HG02885 (cell line): ENCODE results near the gene CARD10.
"Not testable (repeated sequence)": the region's sequence is repeated elsewhere in the genome, so short reads cannot be mapped to it uniquely, and the experiment has no call there.

Experiments
- ATAC-seq: cut with Tn5 transposase; IDR thresholded peaks from one replicate; pipeline ENCODE4 v1.9.1; 2021; ENCODE audit warnings: mild to moderate bottlenecking; ENCODE audit not compliant: unreplicated experiment, poor library complexity

The CARD10 gene

DNA sequence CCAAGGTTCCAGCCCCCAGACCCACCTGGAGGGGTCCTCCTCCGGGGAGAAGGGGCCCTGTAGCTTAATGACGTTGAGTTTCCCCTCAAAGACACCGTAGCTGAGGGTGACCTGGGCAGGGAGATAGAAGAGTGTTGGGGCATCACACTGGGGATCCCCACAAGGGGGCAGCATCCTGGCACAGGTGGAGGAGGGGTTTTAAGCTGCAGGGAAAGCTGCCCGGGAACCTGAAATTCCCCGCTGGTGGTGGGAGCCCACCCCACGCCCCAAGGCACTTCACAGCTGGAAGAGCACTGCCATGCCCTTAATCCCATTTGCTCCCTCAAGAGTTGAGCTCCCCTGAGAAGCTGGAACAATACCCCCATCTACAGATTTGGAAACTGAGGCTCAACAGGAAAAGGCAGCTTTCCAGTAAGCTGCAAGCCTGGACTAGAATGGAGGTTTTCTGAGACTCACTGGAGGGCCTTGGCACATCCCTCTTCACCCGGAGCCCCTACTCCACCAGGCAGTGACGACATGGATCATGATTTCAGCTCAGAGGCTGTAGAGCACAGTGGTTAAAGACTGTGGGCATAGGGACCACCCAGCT, 46.7 kb downstream of the CARD10 start:
- no peak for ATAC-seq

DNA sequence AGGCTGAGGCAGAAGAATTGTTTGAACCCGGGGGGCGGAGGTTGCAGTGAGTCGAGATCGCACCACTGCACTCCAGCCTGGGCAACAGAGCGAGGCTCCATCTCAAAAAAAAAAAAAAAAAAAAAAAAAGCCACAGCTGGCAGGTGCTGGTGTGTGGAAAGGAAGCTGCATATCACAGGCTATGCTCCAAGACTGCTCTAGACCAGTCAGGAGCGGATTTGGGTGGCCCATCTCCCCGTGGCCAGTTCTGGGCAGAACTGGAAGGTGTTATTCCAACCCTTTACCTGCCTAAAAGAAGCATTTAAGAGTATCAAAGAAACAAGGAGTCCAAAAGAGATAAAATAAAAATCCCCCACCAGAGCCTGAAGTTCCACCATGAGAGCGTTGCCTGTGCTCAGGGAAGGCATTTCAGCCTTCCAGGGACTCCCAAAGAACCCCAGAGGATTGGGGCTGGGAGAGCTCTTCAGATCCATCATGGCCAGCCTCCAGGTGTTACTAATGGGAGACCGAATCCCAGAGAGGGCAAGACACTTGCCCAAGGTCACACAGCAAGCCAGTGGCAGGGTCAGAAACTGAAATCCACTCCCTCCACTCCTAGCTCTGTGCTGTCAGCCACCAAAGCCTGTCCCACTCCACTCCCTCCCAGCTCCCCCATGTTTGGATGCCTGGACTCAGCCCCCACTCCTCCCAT, 47.3 kb downstream of the CARD10 start:
- ATAC-seq, result no peak

DNA sequence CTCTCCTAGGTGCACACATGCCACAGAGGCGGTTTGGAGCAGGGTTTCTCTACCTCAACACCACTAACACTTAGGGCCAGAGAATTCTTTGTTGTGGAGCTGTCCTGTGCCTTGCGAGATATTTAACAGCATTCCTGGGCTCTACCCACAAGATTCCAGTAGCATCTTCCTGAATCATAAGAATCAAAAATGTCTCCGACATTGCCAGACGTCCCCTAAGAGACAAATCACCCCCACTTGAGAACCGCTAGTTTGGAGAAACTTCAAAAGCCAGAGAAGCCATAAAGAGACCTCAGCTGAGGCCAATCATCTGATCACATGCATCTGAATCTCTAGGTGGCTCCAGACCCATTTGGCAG, 49.1 kb downstream of the CARD10 start:
- no peak for ATAC-seq

DNA sequence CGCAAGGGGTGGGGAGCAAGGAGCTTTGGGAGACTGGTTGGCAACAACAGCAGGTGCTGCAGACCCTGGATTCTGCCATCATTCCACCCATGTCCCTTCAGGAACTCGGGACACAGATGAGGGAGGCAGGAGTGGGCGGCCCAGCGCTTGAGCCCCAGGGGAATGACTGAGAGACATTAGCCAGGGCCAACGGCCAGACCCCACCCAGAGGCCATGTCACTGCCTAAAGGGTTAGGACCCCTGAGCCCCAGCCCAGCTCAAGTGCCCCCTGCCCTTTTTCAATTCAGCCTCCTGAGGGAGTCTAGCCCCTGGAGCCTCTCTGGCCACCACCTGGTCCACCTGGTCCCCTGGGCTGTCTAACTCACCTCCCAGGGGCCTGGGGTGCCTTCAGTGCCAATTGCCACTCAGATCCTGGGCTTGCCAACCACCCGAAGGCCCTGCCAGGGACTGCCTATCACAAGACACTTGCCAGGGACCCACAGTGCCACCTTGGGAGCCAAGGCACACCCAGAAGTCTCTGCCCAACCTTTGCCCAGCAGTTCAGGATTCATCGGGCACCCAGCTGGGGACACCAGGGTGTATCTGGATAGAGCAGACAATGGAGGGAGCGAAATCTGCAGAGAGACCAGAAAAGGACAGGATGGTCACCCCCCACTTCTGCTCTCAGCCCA, 49.7 kb downstream of the CARD10 start:
- ATAC-seq, result no peak

DNA sequence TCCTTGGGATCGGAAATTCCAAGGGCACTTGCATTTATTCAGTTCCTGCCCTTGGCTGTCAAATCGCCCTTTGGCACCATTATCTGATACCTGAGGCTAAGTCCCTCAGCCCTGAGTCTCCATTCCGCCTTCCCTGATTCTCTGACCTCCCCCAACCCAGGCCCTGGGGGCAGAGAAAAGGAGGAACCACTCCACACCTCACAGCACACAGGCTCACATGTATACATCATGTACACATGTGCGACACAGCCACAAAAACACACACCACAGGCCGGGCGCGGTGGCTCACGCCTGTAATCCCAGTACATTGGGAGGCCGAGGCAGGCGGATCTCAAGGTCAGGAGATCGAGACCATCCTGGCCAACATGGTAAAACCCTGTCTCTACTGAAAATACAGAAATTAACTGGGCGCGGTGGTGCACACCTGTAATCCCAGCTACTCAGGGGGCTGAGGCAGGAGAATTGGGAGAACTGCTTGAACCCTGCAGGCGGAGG, 51.0 kb downstream of the CARD10 start:
- ATAC-seq, result not testable (repeated sequence)

DNA sequence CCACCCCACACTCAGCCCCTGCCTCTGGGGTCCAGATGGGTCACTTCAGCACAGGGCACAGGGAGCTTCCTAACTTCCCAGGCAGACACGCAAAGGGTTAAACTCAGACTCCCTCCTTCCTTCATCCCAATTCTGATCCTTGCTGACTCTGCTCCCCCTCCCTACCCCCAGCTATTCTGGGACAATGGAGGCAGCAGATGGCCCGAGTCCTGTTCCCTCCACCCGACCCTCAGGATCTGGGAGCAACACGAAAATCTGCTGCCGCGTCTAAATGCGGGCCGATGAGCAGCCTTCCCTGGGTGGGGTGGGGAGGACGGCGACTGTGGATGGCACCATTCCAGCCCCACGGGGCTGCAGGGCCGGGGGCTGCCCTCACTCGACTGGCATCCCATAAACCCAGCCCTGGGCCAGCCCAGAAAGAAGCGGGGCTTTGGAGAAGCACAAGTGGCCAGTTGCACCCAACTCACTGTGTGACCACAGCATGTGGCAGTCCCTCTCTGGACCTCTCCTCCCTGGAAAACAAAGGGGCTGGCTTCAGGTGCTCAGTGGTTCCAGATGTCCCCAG, 51.7 kb downstream of the CARD10 start:
- ATAC-seq, result no peak

DNA sequence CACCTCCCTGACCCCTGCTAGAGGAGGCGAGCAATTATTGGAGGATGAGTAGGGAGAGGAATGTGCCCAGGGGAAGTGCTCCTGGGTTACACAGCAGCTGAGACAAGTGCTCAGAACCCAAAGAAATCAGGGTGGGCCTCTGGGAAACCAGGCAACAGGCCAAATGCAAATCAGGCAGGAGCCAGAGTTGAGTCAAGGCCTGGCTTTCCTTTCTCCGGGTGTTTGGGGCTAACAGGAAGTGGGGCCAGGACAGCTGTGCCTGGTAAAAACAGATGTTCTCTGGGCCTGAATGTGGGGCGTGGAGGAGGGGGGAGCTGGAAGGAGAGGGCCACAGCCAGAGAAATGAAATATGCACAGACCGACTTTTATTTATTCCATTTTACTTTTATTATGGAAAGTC, 55.0 kb downstream of the CARD10 start:
- no peak for ATAC-seq

DNA sequence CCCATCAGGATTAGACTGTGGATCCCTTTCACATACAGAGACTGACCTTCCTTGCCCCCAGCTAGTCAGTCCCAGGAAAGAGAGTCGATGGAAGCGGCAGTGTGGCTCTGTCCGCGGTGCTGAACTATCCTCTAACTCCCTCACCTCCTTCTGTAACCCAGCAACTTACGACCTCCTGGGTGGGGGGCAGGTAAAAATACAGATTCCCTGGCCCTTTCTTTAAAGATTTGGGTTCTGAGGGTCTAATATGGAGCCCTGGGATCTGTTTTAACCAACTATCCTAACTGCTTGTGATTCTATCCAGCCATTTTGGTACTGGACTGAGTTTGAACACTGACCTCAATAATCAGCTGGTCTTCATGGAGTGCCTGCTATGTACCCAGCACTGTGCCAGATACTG, 56.2 kb downstream of the CARD10 start:
- no peak for ATAC-seq

DNA sequence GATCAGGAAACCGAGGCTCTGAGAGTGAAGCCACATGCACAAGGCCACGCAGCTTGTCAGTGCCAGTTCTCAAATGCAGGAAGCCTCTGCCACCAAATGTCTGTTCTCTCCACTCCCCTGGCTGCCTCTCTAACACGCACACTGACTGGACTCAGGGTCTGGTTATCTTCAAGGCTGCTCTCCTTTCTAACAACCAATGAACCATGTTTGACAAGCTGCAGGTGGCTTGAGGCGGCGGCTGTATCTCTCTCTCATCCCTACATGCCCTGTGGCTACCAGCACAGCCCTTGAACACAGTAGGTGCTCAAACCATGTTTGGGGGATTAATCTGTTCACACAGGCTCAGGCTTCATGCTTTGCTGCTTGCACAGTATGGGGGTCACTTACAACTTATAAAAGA, 56.8 kb downstream of the CARD10 start:
- ATAC-seq, result no peak

DNA sequence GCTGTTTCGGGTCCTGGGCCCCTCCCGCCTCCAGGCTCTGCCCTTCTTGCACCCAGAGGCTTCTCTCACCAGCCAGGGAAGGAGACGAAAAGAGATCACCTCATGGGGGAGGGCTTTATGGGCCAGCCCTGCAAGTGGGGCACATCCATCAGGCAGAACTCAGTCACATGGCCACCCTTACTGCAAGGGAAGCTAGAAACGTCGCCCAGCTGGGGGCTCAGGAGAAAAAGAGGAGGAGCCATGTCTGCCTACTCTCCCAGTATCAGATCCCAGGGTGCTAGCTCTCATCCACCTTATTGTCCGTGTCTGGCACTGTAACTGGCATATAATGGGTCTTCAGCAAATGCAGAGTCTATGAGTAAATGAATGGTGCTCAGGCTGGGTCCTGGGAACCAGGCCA, 57.3 kb downstream of the CARD10 start:
- ATAC-seq, result no peak

DNA sequence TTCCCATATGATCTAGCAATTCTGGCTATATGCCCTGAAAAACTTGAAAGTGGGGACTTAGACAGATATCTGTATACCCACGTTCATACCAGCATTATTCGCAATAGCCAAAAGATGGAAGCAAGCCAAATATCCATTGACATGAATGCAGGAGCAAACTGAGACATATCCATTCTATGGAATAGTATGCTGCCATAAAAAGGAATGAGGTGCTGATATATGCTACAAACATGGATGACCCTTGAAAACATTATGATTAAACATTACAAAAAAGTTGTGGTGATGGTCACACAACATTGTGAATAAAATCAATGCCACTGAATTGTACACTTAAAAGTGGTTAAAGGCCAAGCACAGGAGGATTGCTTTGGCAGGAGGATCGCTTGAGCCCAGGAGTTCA, 58.5 kb downstream of the CARD10 start:
- no peak for ATAC-seq

DNA sequence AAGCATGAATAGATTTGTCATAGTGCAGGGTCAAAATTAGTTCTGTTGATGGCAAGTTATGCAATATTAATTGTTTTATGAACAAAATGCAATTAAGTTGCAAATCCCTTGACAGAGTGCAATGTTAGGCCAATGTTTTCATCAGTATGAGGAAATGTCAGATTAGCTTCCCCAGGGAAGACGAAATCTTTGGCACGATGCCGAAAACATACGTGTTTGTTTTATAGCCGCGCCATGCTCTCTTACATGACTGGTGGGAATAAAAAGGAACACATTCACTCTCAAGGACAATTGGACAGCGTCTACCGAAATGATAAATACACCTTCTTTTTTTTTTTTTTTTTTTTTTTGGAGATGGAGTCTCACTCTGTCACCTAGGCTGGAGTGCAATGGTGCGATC, 60.0 kb downstream of the CARD10 start:
- no peak for ATAC-seq

DNA sequence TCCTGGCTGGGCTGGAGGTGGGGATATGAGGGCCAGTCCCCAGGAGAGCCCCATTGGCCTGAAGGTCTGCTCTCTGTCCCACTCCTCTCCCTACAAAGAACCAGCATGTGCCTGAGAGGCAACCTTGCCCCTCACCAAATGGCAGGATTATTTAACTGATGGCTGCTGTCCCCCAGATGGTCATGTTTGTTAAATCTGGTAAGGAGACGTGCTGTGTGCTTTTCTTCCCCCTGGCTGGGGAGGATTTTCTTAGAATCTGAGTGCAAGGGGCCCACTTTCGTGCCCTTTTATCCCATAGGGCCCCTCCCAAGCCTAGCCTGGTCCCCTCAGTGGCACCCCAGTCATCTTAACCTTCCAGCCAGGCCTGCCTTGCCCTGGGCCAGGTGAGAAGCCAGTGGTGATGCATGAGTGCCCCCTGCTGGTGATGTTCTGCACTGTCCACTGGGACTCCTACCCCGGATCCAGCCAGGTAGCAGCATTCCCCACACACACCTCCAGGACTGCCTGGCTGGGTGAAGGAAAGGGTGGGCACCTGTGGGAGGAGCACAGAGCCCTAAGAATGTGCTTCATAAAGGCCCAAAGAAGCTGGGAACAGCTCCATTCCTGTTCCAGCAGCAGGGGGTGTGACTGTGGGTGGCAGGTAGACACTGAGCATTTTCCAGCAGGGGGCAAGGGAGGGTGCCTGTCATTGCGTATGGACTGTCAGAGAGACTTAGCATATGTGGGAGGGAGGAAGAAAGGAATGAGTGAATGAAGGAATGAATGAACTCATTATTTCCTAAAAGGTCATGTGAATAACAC, 61.9 kb downstream of the CARD10 start:
- peak; percentile 40 for ATAC-seq

DNA sequence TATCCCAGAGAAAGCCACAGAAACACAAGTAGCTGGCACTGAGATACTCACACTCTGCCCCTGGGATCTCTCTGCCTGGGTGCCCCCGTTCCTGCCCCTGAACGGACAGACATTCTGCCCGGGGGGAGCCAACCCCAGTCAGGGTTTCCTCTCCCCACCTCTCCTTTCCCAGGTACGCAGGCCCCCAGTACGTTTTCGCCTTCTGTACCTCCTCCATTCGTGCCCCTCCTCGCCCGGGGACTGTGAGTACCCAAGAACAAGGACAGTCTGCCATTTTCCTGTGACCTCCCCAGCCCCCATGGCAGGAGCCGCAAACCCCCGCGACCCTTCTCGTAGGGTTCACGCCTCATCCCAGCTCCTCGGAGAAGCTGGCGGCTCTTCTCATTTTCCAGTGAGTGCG, 62.9 kb downstream of the CARD10 start:
- no peak for ATAC-seq

DNA sequence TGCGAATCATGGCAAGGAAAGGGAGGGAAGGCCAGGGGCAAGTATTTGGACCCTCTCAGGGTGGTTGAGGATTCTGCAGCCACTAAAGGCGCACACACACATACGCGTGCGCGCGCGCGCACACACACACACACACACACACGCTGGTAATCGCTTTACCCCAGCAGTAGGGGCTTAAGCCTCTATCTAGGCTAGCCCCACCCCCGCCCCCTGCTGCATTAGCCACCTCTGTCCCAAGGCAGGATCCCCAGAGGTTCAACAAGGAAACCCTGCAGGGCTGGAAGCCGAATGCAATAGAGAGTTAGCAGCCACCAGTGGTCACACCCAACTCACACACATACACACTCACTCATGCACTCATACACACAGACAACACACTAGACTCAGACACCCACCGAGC, 63.3 kb downstream of the CARD10 start:
- ATAC-seq, result no peak

DNA sequence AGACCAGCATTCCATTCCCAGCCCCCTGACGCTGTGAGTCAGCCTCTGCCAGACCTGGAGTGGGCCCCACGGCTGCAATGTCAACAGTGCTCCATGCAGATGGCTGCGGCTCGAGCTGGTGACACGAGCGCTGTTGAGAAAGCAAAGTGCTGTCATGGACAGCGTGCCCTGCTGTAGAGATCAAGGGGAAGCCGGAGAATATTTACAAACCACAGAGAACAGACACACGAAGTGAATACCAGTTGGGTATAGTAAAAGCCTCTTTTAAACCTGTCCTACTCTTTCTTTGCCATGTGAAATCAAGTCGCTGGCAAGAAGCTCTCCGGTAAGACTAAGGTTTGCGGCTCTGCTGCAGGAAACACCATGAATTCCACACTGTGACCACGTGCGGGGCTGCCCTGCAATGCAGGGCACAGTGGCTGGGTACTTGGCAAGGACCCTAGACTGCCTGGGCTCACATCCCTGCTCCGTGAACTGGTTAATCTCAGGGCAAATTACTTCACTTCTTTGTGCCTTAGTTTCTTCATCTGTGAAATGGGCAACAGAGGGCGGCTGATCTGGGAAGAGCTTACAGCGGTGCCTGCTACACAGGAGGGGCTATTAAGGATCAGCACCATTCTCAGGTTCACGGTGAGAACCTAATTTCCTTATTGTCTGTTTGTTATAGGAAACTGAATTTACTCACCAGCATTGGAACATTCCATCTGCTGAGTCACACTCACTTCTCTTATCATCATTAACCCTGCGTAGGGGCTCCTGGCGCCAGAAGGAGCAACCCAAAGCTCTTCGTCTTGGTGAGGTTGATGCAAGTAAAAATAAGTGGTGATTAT, 64.1 kb downstream of the CARD10 start:
- ATAC-seq, result no peak

DNA sequence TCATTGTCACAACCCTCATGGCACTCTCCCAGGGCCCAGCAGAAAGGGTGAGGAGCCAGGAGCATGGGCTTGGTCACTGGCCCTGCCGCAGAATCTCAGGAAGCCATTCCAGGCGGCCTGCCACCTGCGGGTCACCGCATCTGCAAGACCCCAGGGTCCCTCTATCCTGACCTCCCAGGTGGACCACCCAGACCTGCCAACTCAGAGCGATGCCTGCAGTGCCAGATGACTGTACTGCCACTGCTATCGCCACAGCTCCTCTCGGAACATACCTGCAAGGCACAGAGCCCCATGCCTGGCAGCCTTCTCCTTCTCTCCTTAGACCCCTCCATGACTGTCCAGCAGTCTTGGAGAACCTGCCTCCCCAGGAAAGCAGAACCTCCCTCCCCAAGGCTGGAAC, 65.5 kb downstream of the CARD10 start:
- no peak for ATAC-seq

DNA sequence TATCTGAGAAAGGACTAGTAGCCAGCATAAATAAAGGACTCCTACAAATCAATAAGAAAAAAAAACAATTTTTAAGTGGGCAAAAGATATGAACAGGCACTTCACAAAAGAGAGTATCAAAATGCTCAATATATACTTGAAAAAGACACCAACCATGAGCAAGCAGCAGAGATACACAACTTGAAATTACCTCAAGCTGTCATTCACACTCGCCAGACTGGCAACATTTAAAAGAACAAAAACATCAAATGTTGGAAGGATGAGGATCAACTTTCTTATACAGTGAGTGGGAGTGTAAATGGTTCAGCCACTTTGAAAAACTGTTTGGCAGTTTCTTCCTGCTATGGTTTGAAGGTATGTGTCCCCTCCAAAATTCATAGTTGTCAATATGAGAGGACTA, 68.0 kb downstream of the CARD10 start:
- no peak for ATAC-seq

DNA sequence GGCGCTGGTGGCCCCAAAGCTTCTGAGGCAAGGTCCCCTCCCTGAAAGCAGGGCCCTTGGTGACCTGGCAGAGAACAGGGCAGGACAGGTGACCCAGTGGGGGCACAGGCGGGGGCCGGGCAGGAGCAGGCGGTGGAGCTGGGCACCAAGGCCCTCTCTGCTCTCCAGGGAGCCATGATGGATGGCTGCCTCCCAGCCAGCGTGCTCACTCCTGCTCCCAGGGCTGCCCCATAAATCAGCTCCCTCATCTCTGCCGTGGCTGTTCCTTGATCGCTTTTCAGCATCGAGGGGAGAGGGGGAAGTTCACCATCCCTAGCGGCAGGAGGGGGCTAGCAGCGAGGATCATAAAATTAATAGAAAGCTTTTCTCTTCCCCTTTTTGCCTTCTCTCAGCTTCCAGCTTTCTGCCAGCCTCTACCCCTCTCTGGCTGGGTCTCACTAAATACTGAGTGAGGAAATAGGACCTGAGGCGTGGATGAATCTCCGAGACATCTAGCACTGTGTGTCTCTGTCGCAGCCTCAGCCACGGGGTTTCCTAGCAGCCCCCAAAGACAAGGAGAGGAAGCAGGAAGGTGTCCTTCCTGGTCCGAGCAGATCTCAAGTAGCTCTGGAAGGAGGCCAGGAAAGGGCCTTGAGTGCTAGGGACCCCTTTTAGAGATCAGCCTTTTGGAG, 69.7 kb downstream of the CARD10 start:
- ATAC-seq, result no peak
